Raji (cell line): ENCODE data around the gene APMAP.

Experiments used
- POLR2A ChIP-seq: IDR thresholded peaks from 2 replicates; pipeline ENCODE4 v1.6.1; 2011; ENCODE audit warnings: low read depth, low read length, control low read depth; ENCODE audit not compliant: insufficient read depth

APMAP gene

GRCh38 chr20:24971376-24972101, 21.0 kb downstream of the APMAP start:
- TF ChIP-seq POLR2A = no peak

- no peak for TF ChIP-seq POLR2A
Observed at GRCh38 chr20:24970754-24971153, 21.8 kb downstream of the APMAP start.

GRCh38 chr20:24970030-24970553, 22.5 kb downstream of the APMAP start:
- no peak for TF ChIP-seq POLR2A

- no peak for TF ChIP-seq POLR2A
Observed at GRCh38 chr20:24969186-24970029, 23.1 kb downstream of the APMAP start.

GRCh38 chr20:24968278-24968800, 24.2 kb downstream of the APMAP start:
- no peak for TF ChIP-seq POLR2A

- no peak for TF ChIP-seq POLR2A
Observed at GRCh38 chr20:24966317-24967012, 26.1 kb downstream of the APMAP start.

GRCh38 chr20:24965065-24965919, 27.3 kb downstream of the APMAP start:
- TF ChIP-seq POLR2A = no peak

- no peak for TF ChIP-seq POLR2A
Observed at GRCh38 chr20:24964506-24964840, 28.1 kb downstream of the APMAP start.

GRCh38 chr20:24963672-24964505, 28.7 kb downstream of the APMAP start:
- TF ChIP-seq POLR2A = no peak

- no peak for TF ChIP-seq POLR2A
Observed at GRCh38 chr20:24962510-24962909, 30.0 kb downstream of the APMAP start.

GRCh38 chr20:24962182-24962492, 30.4 kb downstream of the APMAP start:
- TF ChIP-seq POLR2A = no peak

GRCh38 chr20:24961384-24962181, 31.0 kb downstream of the APMAP start:
- TF ChIP-seq POLR2A = no peak

- TF ChIP-seq POLR2A = no peak
Observed at GRCh38 chr20:24960861-24961260, 31.7 kb downstream of the APMAP start.
